A549 treated with RU486 at 1 μM for 4 hours (cell line): ENCODE data around the gene ANO9. TPM values are rescaled to one million over a fixed set of nuclear protein-coding genes. Genes with fewer than 3 reads are reported as not detected.

Source experiments
- total RNA-seq: library from RNA; stranded (reverse); fragments of 200-300 nt; extraction: Qiagen RNA extraction; gene quantifications from 5 replicates; pipeline ENCODE4 v1.2.3, GENCODE V29; 2022; ENCODE audit warnings: low read depth

Gene ANO9, protein sequence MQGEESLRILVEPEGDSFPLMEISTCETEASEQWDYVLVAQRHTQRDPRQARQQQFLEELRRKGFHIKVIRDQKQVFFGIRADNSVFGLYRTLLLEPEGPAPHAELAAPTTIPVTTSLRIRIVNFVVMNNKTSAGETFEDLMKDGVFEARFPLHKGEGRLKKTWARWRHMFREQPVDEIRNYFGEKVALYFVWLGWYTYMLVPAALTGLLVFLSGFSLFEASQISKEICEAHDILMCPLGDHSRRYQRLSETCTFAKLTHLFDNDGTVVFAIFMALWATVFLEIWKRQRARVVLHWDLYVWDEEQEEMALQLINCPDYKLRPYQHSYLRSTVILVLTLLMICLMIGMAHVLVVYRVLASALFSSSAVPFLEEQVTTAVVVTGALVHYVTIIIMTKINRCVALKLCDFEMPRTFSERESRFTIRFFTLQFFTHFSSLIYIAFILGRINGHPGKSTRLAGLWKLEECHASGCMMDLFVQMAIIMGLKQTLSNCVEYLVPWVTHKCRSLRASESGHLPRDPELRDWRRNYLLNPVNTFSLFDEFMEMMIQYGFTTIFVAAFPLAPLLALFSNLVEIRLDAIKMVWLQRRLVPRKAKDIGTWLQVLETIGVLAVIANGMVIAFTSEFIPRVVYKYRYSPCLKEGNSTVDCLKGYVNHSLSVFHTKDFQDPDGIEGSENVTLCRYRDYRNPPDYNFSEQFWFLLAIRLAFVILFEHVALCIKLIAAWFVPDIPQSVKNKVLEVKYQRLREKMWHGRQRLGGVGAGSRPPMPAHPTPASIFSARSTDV
- total RNA-seq = 0.61 to 1.6 TPM (median 1.2 TPM) in 5 replicates

DNA sequence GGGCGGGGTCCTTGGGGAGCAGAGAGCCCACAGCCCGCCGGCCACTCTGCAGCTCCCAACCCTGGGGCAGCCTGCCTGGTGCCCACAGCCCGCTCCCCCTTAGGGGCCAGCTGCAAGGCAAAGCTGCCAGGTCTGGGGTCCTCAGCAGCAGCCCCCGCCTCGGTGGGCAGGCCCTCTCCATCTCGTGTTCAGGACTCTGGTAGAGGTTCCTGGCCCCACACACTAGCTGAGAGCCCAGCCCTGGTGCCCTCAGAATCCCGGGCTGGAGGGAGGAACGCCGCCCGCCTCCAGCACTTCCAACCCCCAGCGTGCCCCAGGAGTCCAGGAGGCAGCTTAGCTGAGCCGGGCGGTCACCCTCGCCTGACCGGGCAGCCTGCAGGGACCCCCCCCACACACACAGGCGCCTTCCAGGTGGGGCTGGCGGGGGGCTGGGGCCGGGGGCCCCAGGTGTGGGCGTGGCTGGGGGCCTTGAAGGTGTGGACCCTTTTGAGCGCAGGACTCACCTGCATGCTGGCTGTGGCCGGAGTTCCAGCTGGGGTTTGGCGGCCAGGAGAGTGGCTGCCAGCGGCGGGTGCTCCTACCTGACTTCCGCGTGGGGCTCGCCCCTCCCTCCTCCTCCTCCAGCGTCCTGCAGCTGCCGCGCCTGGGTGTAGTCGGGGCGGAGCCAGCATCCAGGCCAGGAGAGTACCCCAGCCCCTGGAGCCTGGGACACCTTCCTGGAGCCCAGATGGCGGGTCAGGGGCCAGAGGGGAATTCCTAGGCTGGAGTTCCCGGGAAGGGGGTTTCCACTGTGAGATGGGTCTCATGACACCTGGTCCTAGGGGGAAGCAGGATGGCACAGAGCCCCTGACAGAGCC lies at the start of gene ANO9:
Gene ANO9 (minus strand): TSS at position 594 of the 857 bp plus-strand sequence. CDS start 85 bp downstream, at position 509.

DNA sequence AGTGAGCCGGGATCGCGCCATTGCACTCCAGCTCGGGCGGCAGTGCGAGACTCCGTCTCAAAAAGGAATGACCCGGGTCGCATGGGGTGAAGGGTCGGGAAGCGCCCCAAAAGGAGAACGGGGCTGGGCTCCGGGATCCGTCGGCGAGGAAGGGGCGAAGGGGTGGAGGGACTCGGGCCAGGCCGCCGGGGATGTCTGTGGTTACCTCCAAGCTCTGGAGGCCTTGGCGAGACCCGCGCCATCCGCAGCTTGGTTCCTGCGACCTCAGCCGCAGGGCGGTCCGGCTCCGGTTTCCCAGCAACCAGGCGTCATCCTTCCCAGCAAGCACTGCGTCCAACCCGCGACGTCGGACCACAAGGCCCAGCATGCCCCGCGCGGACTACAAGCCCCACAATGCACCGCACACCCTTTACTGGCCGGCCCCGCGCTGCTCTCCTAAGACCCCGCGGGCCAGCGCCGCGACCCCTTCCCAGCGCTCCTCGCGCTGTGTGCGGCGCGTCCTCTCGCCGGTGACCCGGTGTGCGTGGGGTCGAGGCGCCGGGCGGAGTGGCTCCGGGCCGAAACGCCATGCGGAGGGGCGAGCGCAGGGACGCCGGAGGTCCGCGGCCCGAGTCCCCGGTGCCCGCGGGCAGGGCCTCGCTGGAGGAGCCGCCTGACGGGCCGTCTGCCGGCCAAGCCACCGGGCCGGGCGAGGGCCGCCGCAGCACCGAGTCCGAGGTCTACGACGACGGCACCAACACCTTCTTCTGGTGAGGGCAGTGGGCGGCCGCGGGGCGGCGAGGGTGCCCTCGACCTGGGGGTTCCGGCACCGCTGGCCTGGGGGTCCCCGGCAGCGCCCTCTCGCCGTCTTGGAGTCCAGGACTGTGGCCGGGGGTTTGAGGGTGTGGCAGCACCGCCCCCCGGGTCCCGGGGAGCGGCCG lies 8.3 kb upstream of the ANO9 start, which contains the start of gene PTDSS2:
Gene PTDSS2 (plus strand): TSS at position 391 of the 920 bp plus-strand sequence. CDS start 177 bp downstream, at position 568.

DNA sequence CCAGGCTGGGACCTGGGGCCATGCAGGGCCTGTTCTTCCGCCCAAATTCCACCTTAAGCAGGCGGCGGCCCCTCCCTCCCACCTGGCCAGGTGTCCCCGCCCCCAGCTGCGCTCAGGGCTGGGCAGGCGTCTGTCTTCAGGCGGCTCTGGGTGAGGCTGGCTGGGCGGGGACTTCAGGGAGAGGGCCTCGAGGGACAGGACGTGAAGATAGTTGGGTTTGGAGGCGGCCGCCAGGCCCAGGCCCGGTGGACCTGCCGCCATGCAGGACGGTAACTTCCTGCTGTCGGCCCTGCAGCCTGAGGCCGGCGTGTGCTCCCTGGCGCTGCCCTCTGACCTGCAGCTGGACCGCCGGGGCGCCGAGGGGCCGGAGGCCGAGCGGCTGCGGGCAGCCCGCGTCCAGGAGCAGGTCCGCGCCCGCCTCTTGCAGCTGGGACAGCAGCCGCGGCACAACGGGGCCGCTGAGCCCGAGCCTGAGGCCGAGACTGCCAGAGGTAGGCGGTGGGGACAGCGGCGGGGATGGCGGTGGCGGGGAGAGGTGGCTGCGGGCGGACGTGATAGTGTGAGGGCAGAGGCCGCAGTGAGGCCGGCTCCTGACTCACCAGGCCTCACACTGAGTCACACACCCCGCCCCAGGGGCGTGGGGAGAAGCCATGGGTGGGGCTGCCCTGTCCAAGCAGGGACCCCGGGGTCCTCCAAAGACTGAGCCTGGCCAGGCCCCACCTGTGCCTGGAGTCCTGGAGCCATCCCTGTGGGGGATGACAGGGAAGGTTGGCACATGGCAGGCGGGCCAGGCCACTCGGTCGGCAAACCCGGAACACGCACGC lies 47.6 kb downstream of the ANO9 start, which contains the start of gene PKP3:
Gene PKP3 (plus strand): TSS at position 176 of the 824 bp plus-strand sequence. CDS start 84 bp downstream, at position 260.

DNA sequence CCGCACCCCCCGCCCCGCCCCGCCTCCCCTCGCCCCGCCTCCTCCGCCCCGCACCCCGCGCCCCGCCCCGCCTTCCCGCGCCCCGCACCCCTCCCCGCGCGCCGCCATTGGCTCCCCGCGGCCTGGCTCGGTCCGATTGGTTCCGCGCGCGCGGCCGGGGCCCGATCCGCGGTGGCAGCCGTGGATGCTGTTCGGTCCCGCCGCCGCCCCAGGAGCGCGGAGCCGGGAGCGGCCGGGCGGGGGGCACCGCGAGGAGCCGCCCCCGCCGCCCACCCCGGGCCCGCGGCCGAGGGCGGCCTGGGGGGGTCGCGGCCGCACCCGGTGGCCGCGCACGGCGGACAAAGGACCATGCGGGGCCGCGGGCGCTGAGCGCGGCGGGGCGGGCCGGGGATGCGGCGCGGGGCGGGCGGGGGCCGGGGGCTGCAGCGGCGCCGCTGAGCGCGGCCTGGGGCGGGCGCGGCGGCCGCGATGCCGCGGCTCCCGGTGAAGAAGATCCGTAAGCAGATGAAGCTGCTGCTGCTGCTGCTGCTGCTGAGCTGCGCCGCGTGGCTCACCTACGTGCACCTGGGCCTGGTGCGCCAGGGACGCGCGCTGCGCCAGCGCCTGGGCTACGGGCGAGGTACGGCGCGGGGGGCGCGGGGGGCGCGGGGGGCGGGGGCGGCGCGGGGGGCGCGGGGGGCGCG lies 72.3 kb downstream of the ANO9 start, which contains the start of gene B4GALNT4:
Gene B4GALNT4 (plus strand): TSS at position 164 of the 683 bp plus-strand sequence. CDS start 305 bp downstream, at position 469.

Other genes starting within 250 kb of the ANO9 start
- not detected in 5 replicates for gene SCGB1C1, start 248.9 kb downstream of the ANO9 start, total RNA-seq
- 39.2 to 51.8 TPM (median 44.9 TPM) in 5 replicates for gene BET1L, start 234.6 kb downstream of the ANO9 start, total RNA-seq
- gene RIC8A, start 234.3 kb downstream of the ANO9 start, total RNA-seq = 104 to 118 TPM (median 111 TPM) in 5 replicates
- gene SIRT3, start 205.7 kb downstream of the ANO9 start, total RNA-seq = 13.8 to 20.8 TPM (median 18.3 TPM) in 5 replicates
- gene PSMD13, start 205.0 kb downstream of the ANO9 start, total RNA-seq = 169 to 199 TPM (median 171 TPM) in 5 replicates
- gene NLRP6, start 163.6 kb downstream of the ANO9 start, total RNA-seq = 0.08 TPM in 1 of 5 replicates, not detected in the others
- gene PGGHG, start 152.9 kb downstream of the ANO9 start, total RNA-seq = 6.4 to 11.8 TPM (median 10.0 TPM) in 5 replicates
- not detected in 5 replicates for gene IFITM5, start 142.5 kb downstream of the ANO9 start, total RNA-seq
- gene IFITM2, start 134.2 kb downstream of the ANO9 start, total RNA-seq = 56.4 to 65.7 TPM (median 61.5 TPM) in 5 replicates
- 0.25 to 0.75 TPM (median 0.49 TPM) in 5 replicates for gene IFITM1, start 128.0 kb downstream of the ANO9 start, total RNA-seq
- gene IFITM3, start 121.2 kb downstream of the ANO9 start, total RNA-seq = 20.4 to 36.3 TPM (median 31.6 TPM) in 5 replicates
- gene B4GALNT4, start 72.5 kb downstream of the ANO9 start, total RNA-seq = 11.0 to 22.7 TPM (median 15.6 TPM) in 5 replicates
- gene PKP3, start 47.8 kb downstream of the ANO9 start, total RNA-seq = 26.4 to 39.8 TPM (median 36.5 TPM) in 5 replicates
- 59.9 to 95.2 TPM (median 84.4 TPM) in 5 replicates for gene SIGIRR, start 27.0 kb downstream of the ANO9 start, total RNA-seq
- gene PTDSS2, start 8.3 kb upstream of the ANO9 start, total RNA-seq = 31.4 to 49.0 TPM (median 44.3 TPM) in 5 replicates
- gene RNH1, start 65.2 kb upstream of the ANO9 start, total RNA-seq = 119 to 170 TPM (median 165 TPM) in 5 replicates
- 93.4 to 148 TPM (median 142 TPM) in 5 replicates for gene HRAS, start 93.6 kb upstream of the ANO9 start, total RNA-seq
- 0.45 to 0.96 TPM (median 0.67 TPM) in 5 replicates for gene LRRC56, start 95.5 kb upstream of the ANO9 start, total RNA-seq
- 1.5 to 2.9 TPM (median 2.8 TPM) in 5 replicates for gene LMNTD2, start 118.7 kb upstream of the ANO9 start, total RNA-seq
- 28.9 to 39.7 TPM (median 35.6 TPM) in 5 replicates for gene RASSF7, start 119.0 kb upstream of the ANO9 start, total RNA-seq
- 25.5 to 37.0 TPM (median 33.9 TPM) in 5 replicates for gene PHRF1, start 134.5 kb upstream of the ANO9 start, total RNA-seq
- 4.0 to 8.0 TPM (median 6.0 TPM) in 5 replicates for gene IRF7, start 173.9 kb upstream of the ANO9 start, total RNA-seq
- gene CDHR5, start 182.9 kb upstream of the ANO9 start, total RNA-seq = 0.05 to 0.14 TPM in 2 of 5 replicates, not detected in the others
- gene SCT, start 185.2 kb upstream of the ANO9 start, total RNA-seq = not detected in 5 replicates
- gene DRD4, start 195.3 kb upstream of the ANO9 start, total RNA-seq = 0.10 to 0.45 TPM (median 0.22 TPM) in 5 replicates